H9 (cell line): ENCODE measurements around the gene FANK1. TPM values are rescaled to one million over a fixed set of nuclear protein-coding genes. Genes with fewer than 3 reads are reported as not detected.
"Not testable (repeated sequence)": the region's sequence is repeated elsewhere in the genome, so short reads cannot be mapped to it uniquely, and the experiment has no call there.

Source experiments
- DNase-seq: peaks from one replicate; pipeline ENCODE4 v3.0.0-alpha.2; 2017
- H2AFZ ChIP-seq: one replicate; pipeline ENCODE4 v1.6.1; 2013; ENCODE audit warnings: mild to moderate bottlenecking, low read length, control low read depth, moderate library complexity
- H2AK5ac ChIP-seq: 2 replicates; pipeline ENCODE4 v1.6.1; 2013; ENCODE audit warnings: low read length, control low read depth, mixed read lengths; ENCODE audit not compliant: insufficient read length
- H2BK120ac ChIP-seq: one replicate; pipeline ENCODE4 v1.6.1; 2013; ENCODE audit warnings: low read depth, mild to moderate bottlenecking, low read length, control low read depth, inconsistent platforms; ENCODE audit not compliant: poor library complexity, severe bottlenecking
- H2BK12ac ChIP-seq: 2 replicates; pipeline ENCODE4 v1.6.1; 2013; ENCODE audit warnings: low read length, control low read depth, mixed read lengths, low read depth; ENCODE audit not compliant: insufficient read length
- H2BK15ac ChIP-seq: 2 replicates; pipeline ENCODE4 v1.6.1; 2013; ENCODE audit warnings: low read depth, low read length, control low read depth
- H2BK20ac ChIP-seq: one replicate; pipeline ENCODE4 v1.6.1; 2013; ENCODE audit warnings: low read depth, mild to moderate bottlenecking, low read length, control low read depth, inconsistent platforms; ENCODE audit not compliant: poor library complexity, severe bottlenecking
- H2BK5ac ChIP-seq: 2 replicates; pipeline ENCODE4 v1.6.1; 2013; ENCODE audit warnings: low read length, control low read depth, mixed read lengths; ENCODE audit not compliant: insufficient read length
- H3K14ac ChIP-seq: 2 replicates; pipeline ENCODE4 v1.6.1; 2013; ENCODE audit warnings: low read length, control low read depth; ENCODE audit not compliant: insufficient read depth
- H3K18ac ChIP-seq: 2 replicates; pipeline ENCODE4 v1.6.1; 2013; ENCODE audit warnings: low read depth, mild to moderate bottlenecking, mixed read lengths, low read length, control low read depth; ENCODE audit not compliant: insufficient read length
- H3K23ac ChIP-seq: 2 replicates; pipeline ENCODE4 v1.6.1; 2013; ENCODE audit warnings: low read length, control low read depth, mixed read lengths, low read depth; ENCODE audit not compliant: insufficient read length
- H3K23me2 ChIP-seq: 2 replicates; pipeline ENCODE4 v1.6.1; 2013; ENCODE audit warnings: low read depth, mild to moderate bottlenecking, mixed read lengths, low read length, control low read depth; ENCODE audit not compliant: insufficient read length, poor library complexity, severe bottlenecking
- H3K27ac ChIP-seq: 2 replicates; pipeline ENCODE4 v1.5.1; 2013; ENCODE audit warnings: low read length, control low read depth, mixed read lengths, low read depth; ENCODE audit not compliant: insufficient read length
- H3K27me3 ChIP-seq: 2 replicates; pipeline ENCODE4 v1.6.1; 2013; ENCODE audit warnings: low read length, control low read depth, inconsistent platforms; ENCODE audit not compliant: insufficient read depth
- H3K4ac ChIP-seq: 2 replicates; pipeline ENCODE4 v1.6.1; 2013; ENCODE audit warnings: low read depth, mild to moderate bottlenecking, control low read depth, inconsistent platforms, low read length, moderate library complexity
- H3K4me1 ChIP-seq: 2 replicates; pipeline ENCODE4 v1.6.1; 2013; ENCODE audit warnings: low read length, control low read depth, inconsistent platforms; ENCODE audit not compliant: insufficient read depth
- H3K4me2 ChIP-seq: 2 replicates; pipeline ENCODE4 v1.6.1; 2013; ENCODE audit warnings: low read length, control low read depth, mixed read lengths; ENCODE audit not compliant: insufficient read length, insufficient read depth
- H3K56ac ChIP-seq: 2 replicates; pipeline ENCODE4 v1.6.1; 2013; ENCODE audit warnings: low read depth, mild to moderate bottlenecking, mixed read lengths, low read length, control low read depth; ENCODE audit not compliant: insufficient read length
- H3K79me1 ChIP-seq: 2 replicates; pipeline ENCODE4 v1.6.1; 2013; ENCODE audit warnings: low read depth, mild to moderate bottlenecking, moderate library complexity, low read length, control low read depth, inconsistent platforms; ENCODE audit not compliant: insufficient read depth, poor library complexity, severe bottlenecking
- H3K79me2 ChIP-seq: 2 replicates; pipeline ENCODE4 v1.6.1; 2013; ENCODE audit warnings: low read length, control low read depth, inconsistent platforms; ENCODE audit not compliant: insufficient read depth
- H3K9ac ChIP-seq: 2 replicates; pipeline ENCODE4 v1.6.1; 2013; ENCODE audit warnings: low read length, control low read depth, mixed read lengths; ENCODE audit not compliant: insufficient read length; ENCODE audit errors: extremely low read depth
- H3K9me3 ChIP-seq: one replicate; pipeline ENCODE4 v1.6.1; 2013; ENCODE audit warnings: low read depth, low read length, inconsistent platforms; ENCODE audit not compliant: control insufficient read depth
- H3T11ph ChIP-seq: one replicate; pipeline ENCODE4 v1.6.1; 2013; ENCODE audit warnings: mild to moderate bottlenecking, low read length, control low read depth, inconsistent platforms
- H4K20me1 ChIP-seq: one replicate; pipeline ENCODE4 v1.6.1; 2013; ENCODE audit not compliant: control insufficient read depth, insufficient read length, insufficient read depth
- H4K5ac ChIP-seq: 2 replicates; pipeline ENCODE4 v1.6.1; 2013; ENCODE audit warnings: low read depth, mild to moderate bottlenecking, mixed read lengths, low read length, control low read depth; ENCODE audit not compliant: insufficient read length
- H4K8ac ChIP-seq: replicated peaks from 2 replicates; pipeline ENCODE4 v1.6.1; 2013; ENCODE audit warnings: low read length, control low read depth, mixed read lengths, low read depth; ENCODE audit not compliant: insufficient read length
- H4K91ac ChIP-seq: 2 replicates; pipeline ENCODE4 v1.6.1; 2013; ENCODE audit warnings: low read depth, mild to moderate bottlenecking, moderate library complexity, mixed read lengths, low read length, control low read depth; ENCODE audit not compliant: insufficient read length
- H3K27ac Mint-ChIP-seq, 3 experiments: 2 replicates in 2 of 3; 3 replicates in 1 of 3; pipeline ENCODE4 v1.8.0; 2020 to 2021; ENCODE audit warnings: mixed read lengths in 3 of 3, mild to moderate bottlenecking in 1 of 3, moderate library complexity in 1 of 3
- H3K27me3 Mint-ChIP-seq: 2 replicates; pipeline ENCODE4 v1.8.0; 2021; ENCODE audit warnings: low read depth, mild to moderate bottlenecking, moderate library complexity, mixed read lengths
- H3K36me3 Mint-ChIP-seq, 3 experiments: 2 replicates in 2 of 3; 3 replicates in 1 of 3; pipeline ENCODE4 v1.8.0; 2020 to 2021; ENCODE audit warnings: low read depth in 3 of 3, mixed read lengths in 3 of 3; ENCODE audit not compliant: insufficient read depth in 1 of 3
- H3K4me1 Mint-ChIP-seq, 2 experiments: 2 replicates each; pipeline ENCODE4 v1.8.0; 2020; ENCODE audit warnings: mixed read lengths in 2 of 2
- H3K4me3 Mint-ChIP-seq, 2 experiments: 2 replicates in 1 of 2; 3 replicates in 1 of 2; pipeline ENCODE4 v1.8.0; 2020 to 2021; ENCODE audit warnings: mild to moderate bottlenecking in 2 of 2, mixed read lengths in 2 of 2, moderate library complexity in 1 of 2
- H3K9me3 Mint-ChIP-seq, 2 experiments: 2 replicates in 1 of 2; 3 replicates in 1 of 2; pipeline ENCODE4 v1.8.0; 2020; ENCODE audit warnings: mild to moderate bottlenecking in 2 of 2, mixed read lengths in 2 of 2, moderate library complexity in 1 of 2
- CTCF ChIP-seq: fragments of 200-600 bp; sonication (generic); conservative IDR thresholded peaks from 3 replicates; pipeline ENCODE4 v1.8.0; 2021; ENCODE audit warnings: antibody characterized with exemption, mild to moderate bottlenecking
- WGBS: extraction: QIAGEN DNeasy Blood & Tissue Kit; methylation state at CpG from one replicate; pipeline ENCODE4 v1.1.7; 2013; ENCODE audit warnings: missing lambda C conversion rate, low lambda C conversion rate, mixed read lengths; ENCODE audit not compliant: insufficient read length; ENCODE audit errors: extremely low coverage; 5-methylcytosine and 5-hydroxymethylcytosine counted together
- total RNA-seq: library from RNA; stranded (reverse); gene quantifications from 2 replicates; pipeline ENCODE4 v1.2.1, GENCODE V29; 2021

FANK1 gene
- total RNA-seq, 1 experiment from 2014 or later = 0.68 TPM

GRCh38 chr10:125967533-125967932, 71.2 kb downstream of the FANK1 start:
- no peak overlapping the region for H4K5ac ChIP-seq
- no peaks in the 10 kb centered on the region for H3K79me2 ChIP-seq
- H3K27me3 ChIP-seq = no peaks in the 10 kb centered on the region
- no peak overlapping the region for H3K14ac ChIP-seq
- no peak overlapping the region for H2AK5ac ChIP-seq
- Mint-ChIP-seq H3K4me3 (no peak overlapping the region), H3K36me3 (peaks cover 0 to 12% (median 0%) of the 10 kb centered on the region in 3 experiments; a peak in 4 of 7 replicates), H3K27ac (no peak overlapping the region), H3K9me3 (peaks cover 11 to 14% of the 10 kb centered on the region in 2 experiments), H3K27me3 (no peaks in the 10 kb centered on the region), H3K4me1 (no peaks in the 10 kb centered on the region)
- H2BK15ac ChIP-seq = no peak overlapping the region
- H3K23ac ChIP-seq = no peak overlapping the region
- H3K9me3 ChIP-seq = no peaks in the 10 kb centered on the region
- no CpG with 5 or more reads among the region's 1 CpG for WGBS
- no peaks in the 10 kb centered on the region for H3K4me1 ChIP-seq
- H3K79me1 ChIP-seq = no peaks in the 10 kb centered on the region
- H2BK5ac ChIP-seq = no peak overlapping the region
- no peak overlapping the region for H3K27ac ChIP-seq
- H2BK12ac ChIP-seq = no peak overlapping the region
- H3K4me2 ChIP-seq = no peak overlapping the region
- no peak overlapping the region for H2AFZ ChIP-seq
- H3K9ac ChIP-seq = no peak overlapping the region
- no peak overlapping the region for H3T11ph ChIP-seq
- no peak for TF ChIP-seq CTCF
- no peak overlapping the region for H3K56ac ChIP-seq
- no peak overlapping the region for H2BK20ac ChIP-seq
- H3K18ac ChIP-seq = no peak overlapping the region
- no peak overlapping the region for H2BK120ac ChIP-seq
- no peak for DNase-seq
- H3K23me2 ChIP-seq = no peaks in the 10 kb centered on the region
- no peak overlapping the region for H3K4ac ChIP-seq
- H4K20me1 ChIP-seq = no peaks in the 10 kb centered on the region
- H4K91ac ChIP-seq = no peak overlapping the region
- H4K8ac ChIP-seq = no peak overlapping the region

- H3K56ac ChIP-seq, H2AFZ ChIP-seq, H3K18ac ChIP-seq, H3K14ac ChIP-seq, H3K23ac ChIP-seq, H2AK5ac ChIP-seq, DNase-seq, H4K8ac ChIP-seq, H3K79me2 ChIP-seq, H4K91ac ChIP-seq, H2BK12ac ChIP-seq, H4K20me1 ChIP-seq, H2BK5ac ChIP-seq, H3T11ph ChIP-seq, H3K27me3 Mint-ChIP-seq, H3K27ac Mint-ChIP-seq, H3K23me2 ChIP-seq, H4K5ac ChIP-seq, H2BK15ac ChIP-seq, H3K4ac ChIP-seq, H3K4me1 ChIP-seq, H3K27me3 ChIP-seq, H3K79me1 ChIP-seq, H3K9ac ChIP-seq, H3K9me3 ChIP-seq, H3K4me2 ChIP-seq, H2BK20ac ChIP-seq, H3K27ac ChIP-seq, H3K4me1 Mint-ChIP-seq, H2BK120ac ChIP-seq, H3K4me3 Mint-ChIP-seq: not testable (repeated sequence)
- WGBS = no CpG with 5 or more reads among the region's 36 CpGs
- H3K36me3 Mint-ChIP-seq = peaks cover 0 to 12% (median 0%) of the 10 kb centered on the region in 3 experiments; a peak in 4 of 7 replicates
- peaks cover 9 to 12% of the 10 kb centered on the region in 2 experiments; a peak in 4 of 5 replicates for H3K9me3 Mint-ChIP-seq
Measured at GRCh38 chr10:125970077-125970630, 73.8 kb downstream of the FANK1 start.
